Esophagus muscularis mucosa (tissue), 4 donors: ENCODE data around the gene PCDH17. TPM values are rescaled to one million over a fixed set of nuclear protein-coding genes. Genes with fewer than 3 reads are reported as not detected.

Experiments
- DNase-seq: peaks from one replicate; pipeline ENCODE4 v3.0.0-alpha.2; 2017; ENCODE audit errors: extremely low spot score
- H3K27ac ChIP-seq, 4 donors: fragments of 200-600 bp; sonication (generic); replicated peaks in 1 of 4; 1 replicate in 3 of 4; 2 replicates in 1 of 4; pipeline ENCODE4 v1.5.1; 2016 to 2019; ENCODE audit warnings: mild to moderate bottlenecking in 1 of 4
- H3K27me3 ChIP-seq, 4 donors: fragments of 200-600 bp; sonication (generic); one replicate each; pipeline versions ENCODE4 v1.5.1 to v1.6.0; 2016 to 2019
- H3K36me3 ChIP-seq, 4 donors: fragments of 200-600 bp; sonication (generic); one replicate each; pipeline ENCODE4 v1.5.1; 2016 to 2019
- H3K4me1 ChIP-seq, 4 donors: fragments of 200-600 bp; sonication (generic); one replicate each; pipeline ENCODE4 v1.5.1; 2016 to 2019
- H3K4me3 ChIP-seq, 4 donors: fragments of 200-600 bp; sonication (generic); 1 replicate in 2 of 4; 2 replicates in 2 of 4; pipeline ENCODE4 v1.5.1; 2016 to 2019; ENCODE audit warnings: mild to moderate bottlenecking in 4 of 4, moderate library complexity in 1 of 4
- H3K9me3 ChIP-seq, 4 donors: fragments of 200-600 bp; sonication (generic); 1 replicate in 3 of 4; 2 replicates in 1 of 4; pipeline ENCODE4 v1.5.1; 2016 to 2019
- CTCF ChIP-seq, 3 experiments: fragments of 200-600 bp in 2 of 3; fragments of 450-650 bp in 1 of 3; sonication (generic) in 2 of 3; IDR thresholded peaks; one replicate each; pipeline ENCODE4 v1.5.1; 2017 to 2019; ENCODE audit warnings: antibody characterized with exemption in 3 of 3, mild to moderate bottlenecking in 2 of 3, moderate library complexity in 1 of 3
- EP300 ChIP-seq: sonication (generic); formaldehyde crosslinking; IDR thresholded peaks from one replicate; pipeline ENCODE4 v1.6.1; 2017; ENCODE audit warnings: antibody characterized with exemption
- POLR2A ChIP-seq: fragments of 450-650 bp; IDR thresholded peaks from one replicate; pipeline ENCODE4 v1.6.1; 2017; ENCODE audit warnings: antibody characterized with exemption, moderate library complexity, mild to moderate bottlenecking, low read depth
- POLR2AphosphoS5 ChIP-seq, 2 donors: sonication (generic); formaldehyde crosslinking; IDR thresholded peaks; one replicate each; pipeline ENCODE4 v1.6.1; 2017; ENCODE audit warnings: antibody characterized with exemption in 2 of 2
- WGBS: methylation state at CpG from one replicate; pipeline ENCODE4 v1.1.5; 2018; 5-methylcytosine and 5-hydroxymethylcytosine counted together
- intact Hi-C: fragments of 100-400 bp; cut with DNase I; formaldehyde crosslinking; loops from one replicate; pipeline ENCODE4 v1.15.1; 2023
- total RNA-seq, 4 donors: library from RNA; depleted of rRNA; stranded (reverse); fragments of >200 nt; gene quantifications; one replicate each; pipeline versions ENCODE4 v1.1.0 to v1.2.1, GENCODE V29; 2016

Gene PCDH17
- total RNA-seq, 4 donors from 2014 or later: 5.0 to 9.5 (median 8.3) TPM

GRCh38 chr13:57630661-57631595, 616 bp upstream of the PCDH17 start:
- 1% methylated on average over 32 of the region's 32 CpGs for WGBS
- TF ChIP-seq EP300 (no peak), CTCF (IDR thresholded peaks at IDR 0.05) (no peak), POLR2A (no peak), POLR2AphosphoS5 (IDR thresholded peaks at IDR 0.05) (no peak)
- Histone ChIP-seq H3K27me3 (peaks cover 0 to 89% (median 43%) of the 10 kb centered on the region in 4 donors), H3K4me3 (peak overlapping the region; percentile 59 to 67 (median 60)), H3K27ac (peak overlapping the region; percentile 59 to 77 (median 70)), H3K4me1 (peaks cover 24 to 51% (median 37%) of the 10 kb centered on the region in 4 donors), H3K36me3 (no peaks in the 10 kb centered on the region), H3K9me3 (no peaks in the 10 kb centered on the region)
- intact Hi-C loops: no loop called here
- no peak for DNase-seq

- H3K27me3 ChIP-seq: peaks cover 0 to 75% (median 42%) of the 10 kb centered on the region in 4 donors
- no peak for DNase-seq
- H3K27ac ChIP-seq: peak overlapping the region; percentile 59 to 77 (median 70)
- intact Hi-C loops: no loop called here
- no peaks in the 10 kb centered on the region for H3K9me3 ChIP-seq
- H3K4me1 ChIP-seq: peaks cover 24 to 51% (median 37%) of the 10 kb centered on the region in 4 donors
- H3K36me3 ChIP-seq: no peaks in the 10 kb centered on the region
- no peak for TF ChIP-seq CTCF (IDR thresholded peaks at IDR 0.05)
- no peak for TF ChIP-seq POLR2A
- TF ChIP-seq POLR2AphosphoS5 (IDR thresholded peaks at IDR 0.05): no peak
- TF ChIP-seq EP300: no peak
- peak overlapping the region; percentile 59 to 67 (median 60) for H3K4me3 ChIP-seq
- 3% methylated on average over 31 of the region's 70 CpGs for WGBS
Observed at GRCh38 chr13:57632276-57633140, 964 bp downstream of the PCDH17 start.

- Histone ChIP-seq H3K27me3 (peaks cover 0 to 67% (median 38%) of the 10 kb centered on the region in 4 donors), H3K27ac (peak overlapping the region; percentile 59 to 77 (median 70)), H3K9me3 (no peaks in the 10 kb centered on the region), H3K4me1 (peaks cover 24 to 51% (median 37%) of the 10 kb centered on the region in 4 donors), H3K36me3 (no peaks in the 10 kb centered on the region), H3K4me3 (peak overlapping the region; percentile 59 to 67 (median 60))
- WGBS: 8% methylated on average over 36 of the region's 77 CpGs
- DNase-seq: peak; percentile 91
- TF ChIP-seq POLR2AphosphoS5 (IDR thresholded peaks at IDR 0.05) (peak; percentile 51 to 69), EP300 (no peak), POLR2A (no peak), CTCF (IDR thresholded peaks at IDR 0.05) (peak; percentile 42 to 62 (median 50))
- intact Hi-C loops: no loop called here
Observed at GRCh38 chr13:57633141-57633949, 1.8 kb downstream of the PCDH17 start.
